Measurements from ENCODE around the gene DCUN1D3.
"Not testable (repeated sequence)": the region's sequence is repeated elsewhere in the genome, so short reads cannot be mapped to it uniquely, and the experiment has no call there.

The DCUN1D3 gene, protein sequence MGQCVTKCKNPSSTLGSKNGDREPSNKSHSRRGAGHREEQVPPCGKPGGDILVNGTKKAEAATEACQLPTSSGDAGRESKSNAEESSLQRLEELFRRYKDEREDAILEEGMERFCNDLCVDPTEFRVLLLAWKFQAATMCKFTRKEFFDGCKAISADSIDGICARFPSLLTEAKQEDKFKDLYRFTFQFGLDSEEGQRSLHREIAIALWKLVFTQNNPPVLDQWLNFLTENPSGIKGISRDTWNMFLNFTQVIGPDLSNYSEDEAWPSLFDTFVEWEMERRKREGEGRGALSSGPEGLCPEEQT

DNA sequence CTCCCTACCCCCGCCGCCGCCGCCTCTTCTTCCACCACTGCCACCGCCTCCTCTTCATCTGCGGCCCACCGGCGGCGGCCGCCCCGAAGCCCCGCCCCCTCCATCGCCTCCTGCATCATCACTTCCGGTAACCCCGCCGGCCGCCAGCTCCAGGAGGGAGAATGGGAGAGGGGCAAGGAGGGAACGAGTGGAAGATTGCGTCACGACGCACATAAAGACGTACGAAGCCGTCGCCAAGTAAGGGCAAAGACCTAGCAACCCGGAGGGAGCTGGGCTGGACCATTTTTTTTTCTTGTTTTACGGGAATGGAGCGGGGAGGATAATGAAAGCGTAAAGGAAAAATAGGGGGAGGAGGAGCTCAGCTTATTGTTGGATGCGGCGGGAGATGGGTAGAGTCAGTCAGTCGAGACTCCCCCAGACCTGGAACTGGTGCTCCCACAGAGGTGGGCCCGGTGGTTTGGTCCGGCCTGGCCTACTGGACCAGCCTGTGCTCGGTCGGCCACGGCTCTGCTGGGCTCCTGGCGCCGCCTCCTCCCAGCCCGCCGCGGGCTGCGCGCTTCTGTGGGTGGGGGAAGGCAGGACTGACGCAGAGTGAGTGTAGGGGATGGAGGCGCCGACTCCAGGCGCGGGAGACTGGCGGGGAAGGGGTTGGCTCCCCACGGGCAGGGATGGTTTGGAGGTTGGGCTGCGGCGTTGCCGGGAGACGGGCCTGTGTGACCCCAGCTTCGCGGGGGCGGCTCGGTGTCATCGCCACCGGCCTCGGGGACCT, at the start of gene DCUN1D3, which contains the start of gene LYRM1:
TSS of gene DCUN1D3 (minus strand) at position 60 of the 769 bp plus-strand sequence. CDS start 37,820 bp downstream, outside the sequence.
TSS of gene LYRM1 (plus strand) at position 473 of the 769 bp plus-strand sequence. CDS start 14,785 bp downstream, outside the sequence.
- peak; percentile 84 for DNase-seq (ENCODE audit: low read depth)

DNA sequence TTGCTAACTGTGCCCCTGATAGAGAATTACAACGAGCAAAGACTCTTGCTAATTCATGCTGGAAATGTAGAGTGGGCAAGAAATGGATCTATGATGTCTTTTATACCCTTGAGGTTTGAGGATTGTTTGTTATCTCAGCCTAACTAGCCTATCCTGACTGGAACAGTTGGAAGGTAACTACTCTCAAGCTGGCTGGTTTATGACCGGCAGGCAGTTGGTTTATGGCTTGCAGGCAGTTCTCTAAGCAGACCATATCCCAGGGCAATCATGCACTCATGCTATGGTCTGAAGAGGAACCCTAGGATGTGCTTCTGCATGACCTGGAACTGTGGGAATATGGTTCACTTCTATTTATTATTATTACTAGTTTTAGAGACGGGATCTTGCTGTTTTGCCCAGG, 49.5 kb upstream of the DCUN1D3 start:
- no peak for DNase-seq (ENCODE audit: low read depth)

DNA sequence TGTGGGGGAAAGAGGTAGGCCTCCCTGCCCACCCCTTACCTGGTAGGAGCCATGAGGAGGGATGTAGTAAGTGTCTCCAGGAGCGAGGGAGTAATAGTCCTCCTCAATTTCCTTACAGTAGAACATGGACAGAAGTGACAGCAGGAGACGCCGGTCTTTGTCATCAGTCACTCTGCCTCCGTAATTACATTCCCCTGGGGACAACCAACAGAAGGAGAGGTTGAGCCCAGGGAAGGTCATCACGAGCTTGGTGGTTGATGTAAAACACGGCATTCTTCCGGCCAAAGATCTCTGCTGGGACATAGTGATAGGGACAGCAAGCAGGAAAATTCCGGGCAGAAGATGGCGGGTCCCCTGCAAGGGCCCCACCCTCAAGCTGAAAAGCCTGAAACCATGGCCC, 48.3 kb upstream of the DCUN1D3 start:
- DNase-seq (ENCODE audit: low read depth) = no peak

DNA sequence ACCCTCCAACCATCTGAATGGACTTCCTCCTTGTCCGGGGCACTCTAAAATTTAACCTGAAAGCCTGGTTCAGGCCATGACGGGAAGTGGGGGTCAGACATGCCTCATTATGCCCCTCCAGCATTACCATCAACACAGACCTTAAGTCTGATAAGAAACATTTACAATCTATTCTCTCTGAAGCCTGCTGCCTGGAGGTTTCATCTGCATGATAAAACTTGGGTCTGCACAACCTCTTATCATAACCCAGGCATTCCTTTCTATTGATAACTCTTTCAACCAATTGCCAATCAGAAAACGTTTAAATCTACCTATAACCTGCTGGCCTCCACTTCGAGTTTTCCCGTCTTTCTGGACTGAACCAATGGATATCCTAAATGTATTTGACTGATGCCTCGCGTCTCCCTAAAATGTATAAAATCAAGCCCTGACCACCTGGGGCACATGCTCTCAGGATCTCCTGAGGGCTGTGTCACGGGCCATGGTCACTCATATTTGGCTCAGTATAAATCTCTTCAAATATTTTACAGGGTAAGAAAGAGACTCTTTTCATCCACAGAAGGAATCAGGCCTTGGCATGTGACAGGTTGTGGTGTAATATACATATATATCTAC, 46.0 kb upstream of the DCUN1D3 start:
- DNase-seq (ENCODE audit: low read depth) = no peak

DNA sequence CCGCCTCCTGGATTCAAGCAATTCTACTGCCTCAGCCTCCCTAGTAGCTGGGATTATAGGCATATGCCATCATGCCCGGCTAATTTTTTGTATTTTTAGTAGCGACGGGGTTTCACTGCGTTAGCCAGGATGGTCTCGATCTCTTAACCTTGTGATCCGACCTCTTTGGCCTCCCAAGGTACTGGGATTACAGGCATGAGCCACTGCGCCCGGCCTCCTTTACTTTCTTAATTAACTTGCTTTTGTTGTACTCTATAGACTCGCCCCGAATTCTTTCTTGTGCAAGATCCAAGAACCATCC, 45.4 kb upstream of the DCUN1D3 start:
- not testable (repeated sequence) for DNase-seq (ENCODE audit: low read depth)

DNA sequence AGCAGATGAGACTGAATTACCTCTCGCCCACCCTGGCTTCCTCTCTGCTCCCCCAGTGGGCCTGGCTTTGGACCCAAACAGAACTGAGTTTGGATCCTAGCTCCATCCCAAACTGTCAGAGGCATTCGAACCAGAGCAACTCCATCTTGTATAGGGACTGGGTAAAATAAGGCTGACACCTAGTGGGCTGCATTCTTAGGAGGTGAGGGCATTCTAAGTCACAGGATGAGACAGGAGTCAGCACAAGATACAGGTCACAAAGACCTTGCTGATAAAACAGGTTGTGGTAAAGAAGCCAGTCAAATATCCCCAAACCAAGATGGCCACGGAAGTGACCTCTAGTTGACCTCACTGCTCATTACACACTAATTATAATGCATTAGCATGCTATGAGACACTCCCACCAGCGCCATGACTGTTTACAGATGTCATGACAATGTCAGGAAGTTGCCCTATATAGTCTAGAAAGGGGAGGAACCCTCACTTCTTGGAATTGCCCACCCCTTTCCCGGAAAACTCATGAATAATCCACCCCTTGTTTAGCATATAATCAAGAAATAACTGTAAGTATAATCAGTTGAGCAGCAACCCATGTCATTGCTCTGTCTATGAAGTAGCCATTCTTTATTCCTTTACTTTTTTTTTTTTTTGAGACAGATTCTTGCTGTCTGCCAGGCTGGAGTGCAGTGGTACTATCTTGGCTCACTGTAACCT, 44.9 kb upstream of the DCUN1D3 start:
- DNase-seq (ENCODE audit: low read depth) = no peak

DNA sequence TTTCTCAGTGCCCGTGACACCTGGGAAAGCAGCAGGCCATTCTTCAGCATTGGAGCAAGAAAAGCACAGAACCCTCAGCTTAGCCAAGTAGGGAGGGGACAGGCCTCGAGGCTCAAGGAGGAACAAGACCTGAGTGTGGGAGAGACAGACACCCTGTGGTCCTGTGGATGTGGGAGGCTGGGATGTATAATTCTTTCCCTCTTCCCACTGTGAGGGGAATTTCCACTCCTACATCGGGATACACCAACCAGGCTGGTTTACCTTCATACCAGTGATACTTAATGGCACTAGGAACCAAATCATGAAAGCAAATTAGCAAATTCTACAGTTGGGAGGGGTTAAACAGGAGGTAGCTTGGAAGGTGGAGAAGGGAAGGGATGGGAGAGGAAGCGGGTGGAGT, 42.1 kb upstream of the DCUN1D3 start:
- DNase-seq (ENCODE audit: low read depth) = no peak

DNA sequence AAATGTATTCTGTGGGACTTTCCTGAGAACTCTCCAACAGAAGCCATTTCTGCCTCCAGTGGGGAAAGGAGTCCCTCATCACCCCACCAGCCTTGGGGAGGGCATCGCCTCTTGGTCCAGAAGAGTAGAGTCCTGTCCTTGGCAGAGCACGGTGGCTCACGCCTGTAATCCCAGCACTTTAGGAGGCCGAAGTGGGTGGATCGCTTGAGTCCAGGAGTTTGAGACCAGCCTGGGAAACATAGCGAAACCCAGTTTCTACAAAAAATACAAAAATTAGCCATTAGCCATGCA, 41.4 kb upstream of the DCUN1D3 start:
- no peak for DNase-seq (ENCODE audit: low read depth)

DNA sequence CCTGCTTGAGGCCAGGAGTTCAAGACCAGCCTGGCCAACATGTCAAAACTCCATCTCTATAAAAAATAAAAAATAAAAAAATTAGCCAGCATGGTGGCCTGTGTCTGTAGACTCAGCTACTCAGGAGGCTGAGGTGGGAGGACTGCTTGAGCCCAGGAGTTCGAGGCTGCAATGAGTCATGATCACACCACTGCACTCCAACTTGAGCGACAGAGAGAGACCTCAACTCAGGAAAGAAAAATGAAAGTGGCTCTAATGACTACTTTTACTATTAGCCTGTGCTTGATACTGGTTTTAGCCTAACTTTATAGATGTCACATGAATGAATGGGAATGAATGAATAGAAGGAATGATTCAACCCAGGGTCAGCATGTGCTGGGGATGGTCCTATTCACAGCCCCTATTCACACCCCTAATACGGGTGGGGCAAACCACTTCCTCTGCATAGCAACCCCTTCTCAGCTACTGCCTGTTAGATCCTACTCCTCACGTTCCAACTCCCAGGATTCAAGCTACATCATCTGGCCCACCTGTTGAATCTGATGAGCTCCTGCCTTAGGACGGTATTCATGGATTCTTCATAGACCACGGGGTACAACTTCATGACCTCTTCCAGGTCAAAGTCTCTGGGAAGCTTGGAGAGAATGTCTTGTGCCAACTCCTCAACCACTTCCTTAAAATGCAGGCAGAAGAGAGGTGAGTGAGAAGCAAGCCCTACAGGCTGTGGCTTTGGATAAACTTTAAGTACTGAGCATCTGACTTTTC, 40.9 kb upstream of the DCUN1D3 start:
- no peak for DNase-seq (ENCODE audit: low read depth)

DNA sequence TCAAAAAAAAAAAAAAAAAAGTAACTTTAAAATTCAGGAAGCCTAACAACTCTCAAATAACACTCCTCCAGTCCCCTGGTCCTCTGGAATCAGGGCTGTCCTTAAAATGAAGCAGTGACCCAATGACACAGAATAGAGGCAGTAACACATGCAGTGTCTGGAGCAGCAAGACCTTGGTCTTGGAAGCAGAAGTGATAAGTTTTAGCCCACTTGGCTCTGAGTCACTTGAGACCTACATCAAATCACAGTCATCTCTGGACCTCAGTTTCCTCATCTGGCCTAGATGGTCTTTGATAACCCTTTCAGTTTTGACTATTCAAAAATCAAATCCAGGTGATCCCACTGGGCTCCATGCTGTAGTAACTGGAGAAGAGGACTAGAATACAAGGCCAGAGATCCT, 39.5 kb upstream of the DCUN1D3 start:
- DNase-seq (ENCODE audit: low read depth) = no peak

DNA sequence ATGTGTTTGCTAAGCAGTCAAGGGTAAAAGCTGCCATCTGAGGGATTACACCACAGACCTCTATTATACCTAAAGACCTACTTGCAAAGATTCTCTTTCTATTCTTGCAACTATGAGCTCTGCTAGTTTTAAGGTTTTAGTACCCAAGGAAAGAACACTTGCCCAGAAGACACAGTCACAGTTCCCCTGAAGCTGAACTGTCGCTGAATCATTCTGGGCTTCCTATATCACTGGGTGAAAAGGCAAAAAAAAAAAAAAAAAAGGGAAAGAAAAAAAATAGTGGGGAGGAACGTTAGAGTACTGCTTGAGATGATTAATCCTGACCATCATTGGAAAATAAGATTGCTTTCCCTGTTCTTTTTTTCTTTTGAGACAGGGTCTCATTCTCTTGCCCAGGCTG, 38.3 kb upstream of the DCUN1D3 start:
- no peak for DNase-seq (ENCODE audit: low read depth)

DNA sequence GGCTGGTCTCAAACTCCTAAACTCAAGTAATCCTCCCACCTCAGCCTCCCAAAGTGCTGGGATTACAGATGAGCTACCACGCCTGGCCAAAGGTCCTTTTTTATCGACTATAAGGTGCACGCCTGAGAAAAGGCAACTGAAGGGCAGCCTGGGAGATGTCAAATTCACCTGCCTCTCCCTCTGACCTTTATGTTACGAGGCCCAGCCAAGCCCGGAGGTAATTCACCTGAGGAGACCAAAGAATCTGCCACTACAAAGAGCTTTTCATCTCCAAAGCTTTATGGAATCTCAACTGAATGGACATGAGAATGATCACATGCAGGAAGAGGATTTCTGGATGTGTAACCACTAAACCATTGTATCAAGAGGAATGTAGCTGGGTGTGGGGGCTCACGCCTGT, 37.6 kb upstream of the DCUN1D3 start:
- DNase-seq (ENCODE audit: low read depth) = no peak

DNA sequence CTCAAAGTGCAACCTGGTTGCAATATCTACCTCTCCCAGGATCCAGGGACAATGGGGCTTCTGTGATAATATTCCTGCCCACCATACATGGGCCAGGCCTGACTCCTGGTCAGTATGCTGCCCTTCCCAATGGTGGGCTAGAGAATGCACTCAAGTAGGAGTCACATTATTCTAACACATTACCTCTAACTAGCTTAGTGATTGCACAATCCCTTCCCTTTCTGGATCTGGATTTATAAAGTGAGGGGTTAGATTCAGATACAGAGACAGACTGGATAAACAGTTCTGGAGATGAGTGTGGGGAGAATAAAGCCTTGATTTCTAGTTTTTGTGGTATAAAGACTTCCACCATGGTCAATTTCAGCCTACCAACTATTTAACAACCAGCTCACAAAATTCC, 33.4 kb upstream of the DCUN1D3 start:
- no peak for DNase-seq (ENCODE audit: low read depth)

DNA sequence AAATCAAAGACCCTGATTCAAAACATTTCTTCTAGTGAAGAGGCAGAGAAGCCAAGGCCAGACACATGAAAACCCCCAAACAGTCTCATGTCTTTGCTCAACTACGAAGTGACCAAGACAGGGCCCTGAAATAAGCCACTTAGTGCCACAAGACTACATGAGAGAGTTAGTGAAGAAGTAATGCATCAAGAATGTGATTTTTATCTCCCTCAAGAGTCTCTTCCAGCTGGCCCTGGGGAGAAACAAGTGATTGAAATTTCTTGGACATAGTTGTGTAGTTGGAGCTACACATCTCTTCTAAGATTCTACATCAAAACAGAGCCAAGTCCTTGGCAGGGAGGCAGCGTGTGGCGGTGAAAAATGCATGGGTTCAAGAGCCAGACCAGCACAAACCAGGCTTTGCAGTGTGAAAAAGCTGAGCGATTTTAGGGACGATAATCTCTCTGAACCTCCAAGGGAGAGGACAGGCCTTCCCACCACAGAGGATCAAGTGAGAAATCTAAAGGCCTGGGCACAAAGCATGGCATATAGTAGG, 31.0 kb upstream of the DCUN1D3 start:
- DNase-seq (ENCODE audit: low read depth) = no peak

DNA sequence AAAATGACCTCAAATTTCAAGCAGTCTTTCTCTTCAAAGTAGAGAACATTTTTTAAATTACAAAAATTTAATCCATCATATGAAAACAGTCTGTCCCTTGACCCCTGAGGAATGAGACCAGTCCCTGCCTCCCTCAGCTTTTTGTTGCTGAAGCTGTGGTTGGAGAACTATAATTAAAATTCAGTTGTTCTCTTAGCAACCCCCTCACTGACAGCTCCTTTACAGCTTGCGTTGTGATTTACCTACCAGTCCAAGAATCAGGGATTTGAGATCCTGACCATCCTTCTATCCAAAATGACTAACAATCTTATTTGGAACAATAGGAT, 30.2 kb upstream of the DCUN1D3 start:
- DNase-seq (ENCODE audit: low read depth) = no peak

DNA sequence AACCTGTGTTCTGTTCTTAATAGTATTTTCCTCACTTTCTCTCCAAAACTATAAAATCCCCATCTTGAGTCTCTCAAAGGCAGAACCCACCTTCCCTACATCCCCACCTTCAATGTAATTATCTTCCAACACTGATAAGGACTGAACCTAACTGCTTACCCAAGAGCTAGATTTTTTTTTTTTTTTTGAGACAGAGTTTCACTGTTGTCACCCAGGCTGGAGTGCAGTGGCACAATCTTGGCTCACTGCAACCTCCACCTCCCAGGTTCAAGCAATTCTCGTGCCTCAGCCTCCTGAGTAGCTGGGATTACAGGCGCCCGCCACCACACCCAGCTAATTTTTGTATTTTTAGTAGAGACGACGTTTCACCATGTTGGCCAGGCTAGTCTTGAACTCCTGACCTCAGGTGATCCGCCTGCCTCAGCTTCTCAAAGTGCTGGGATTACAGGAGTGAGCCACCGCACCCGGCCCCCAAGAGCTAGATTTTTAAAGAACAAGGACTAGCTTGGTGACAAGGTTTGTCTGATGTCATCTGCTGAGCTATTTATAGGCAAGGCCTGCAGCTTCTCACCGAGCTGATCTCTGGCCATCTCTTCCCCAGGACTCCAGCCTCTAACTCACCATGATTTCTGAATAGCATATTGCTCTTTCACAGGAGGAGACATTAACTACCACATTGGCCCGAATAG, 29.7 kb upstream of the DCUN1D3 start:
- DNase-seq (ENCODE audit: low read depth) = not testable (repeated sequence)

DNA sequence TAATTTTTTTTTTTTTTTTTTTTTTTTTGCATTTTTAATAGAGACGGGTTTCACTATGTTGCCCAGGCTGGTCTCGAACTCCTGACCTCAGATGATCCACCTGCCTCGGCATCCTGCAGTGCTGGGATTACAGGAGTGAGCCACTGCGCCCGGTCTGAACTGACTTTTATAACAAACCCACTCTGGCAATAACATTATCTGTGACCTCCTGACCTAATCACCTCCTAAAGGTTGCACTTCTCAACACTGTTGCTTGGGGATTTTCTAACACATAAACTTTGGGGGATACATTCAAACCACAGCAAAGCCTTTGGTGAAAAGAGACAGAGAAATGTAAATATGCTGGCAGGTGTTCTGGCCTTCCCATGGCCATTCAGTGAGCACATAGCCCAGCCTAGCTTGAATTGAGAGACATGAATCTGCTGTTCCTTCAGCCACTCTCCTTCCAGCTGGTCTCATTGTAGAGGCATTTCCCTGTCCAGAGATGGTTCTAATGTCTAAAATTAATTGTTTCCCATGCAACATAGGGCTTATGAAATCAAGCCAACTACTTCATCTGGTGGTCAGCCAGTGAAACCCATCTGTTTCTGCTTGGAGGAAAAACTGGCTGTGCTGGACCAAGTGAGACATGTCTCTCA, 28.7 kb upstream of the DCUN1D3 start:
- DNase-seq (ENCODE audit: low read depth) = no peak

DNA sequence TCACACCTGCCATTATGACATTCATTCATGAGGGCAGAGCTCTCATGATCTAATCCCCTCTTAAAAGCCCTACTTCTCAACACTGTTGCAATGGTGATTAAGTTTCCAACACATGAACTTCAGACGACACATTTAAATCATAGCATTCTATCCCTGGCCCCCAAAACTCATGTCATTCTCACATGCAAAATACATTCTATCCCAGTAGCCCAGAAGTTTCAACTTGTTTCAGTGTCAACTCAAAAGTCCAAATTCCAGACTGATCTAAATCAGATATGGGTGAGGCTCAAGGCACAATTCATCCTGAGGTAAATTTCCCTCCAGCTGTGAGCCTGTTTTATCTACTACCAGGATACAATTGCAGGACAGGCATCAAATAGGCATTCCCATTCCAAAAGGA, 25.6 kb upstream of the DCUN1D3 start:
- DNase-seq (ENCODE audit: low read depth) = no peak

DNA sequence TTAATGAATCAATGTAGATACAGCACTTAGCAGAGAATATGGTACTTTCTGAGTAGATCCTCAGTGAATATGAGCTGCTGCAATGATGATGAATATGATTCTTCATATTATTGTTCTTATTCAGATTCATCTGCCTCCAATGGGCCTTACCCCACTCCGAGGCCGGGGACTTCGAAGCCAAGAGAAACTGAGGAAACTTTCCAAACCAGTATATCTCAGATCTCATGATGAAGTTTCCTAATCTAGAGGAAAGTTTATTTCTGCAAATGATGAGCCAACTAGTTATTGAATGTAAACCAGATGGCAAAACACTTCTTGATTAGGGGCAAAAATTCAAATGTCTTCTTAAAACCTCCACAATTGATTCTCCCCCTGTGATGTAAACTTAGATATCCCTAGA, 23.7 kb upstream of the DCUN1D3 start:
- DNase-seq (ENCODE audit: low read depth) = no peak

DNA sequence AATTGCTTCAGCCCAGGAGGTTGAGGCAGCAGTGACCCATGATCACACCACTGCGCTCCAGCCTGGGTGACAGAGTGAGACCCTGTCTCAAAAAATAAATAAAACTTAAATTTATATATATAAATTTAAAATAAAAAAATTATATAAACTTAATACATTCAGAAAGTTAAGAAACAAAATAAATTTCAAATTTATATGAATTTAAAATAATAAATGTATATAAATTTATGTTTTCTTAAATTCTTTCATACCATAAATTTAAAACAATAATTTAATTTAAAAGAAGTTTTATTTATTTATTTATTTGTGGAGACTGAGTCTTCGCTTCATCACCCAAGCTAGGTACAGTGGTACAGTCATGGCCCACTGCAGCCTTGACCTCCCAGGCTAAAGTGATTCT, 20.6 kb upstream of the DCUN1D3 start:
- DNase-seq (ENCODE audit: low read depth) = no peak

DNA sequence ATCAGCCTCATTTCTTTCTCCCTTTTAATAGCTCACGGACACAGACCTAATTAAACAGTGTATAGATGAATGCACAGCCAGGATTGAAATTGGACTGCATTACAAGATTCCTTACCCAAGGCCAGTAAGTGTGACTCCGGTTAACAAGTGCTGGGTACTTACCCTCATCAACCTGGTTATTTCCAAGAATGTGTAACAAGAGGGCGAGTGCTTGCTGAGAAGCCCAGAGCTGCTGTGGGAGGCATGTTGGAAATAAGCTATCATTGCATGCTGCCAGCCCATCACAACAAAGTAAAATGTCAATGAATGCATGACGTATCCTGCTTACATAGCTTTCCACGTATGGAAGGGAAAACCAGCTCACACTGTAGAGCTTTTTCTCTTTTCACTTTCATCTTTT, 19.9 kb upstream of the DCUN1D3 start:
- no peak for DNase-seq (ENCODE audit: low read depth)

Measured in stimulated activated CD8-positive, alpha-beta memory T cell treated with anti-CD3 and anti-CD28 coated beads, Interleukin-12 subunit alpha, Interleukin-12 subunit beta, amount 100 ng/mL, for 4 hours (primary cell).